Measurements from ENCODE around the gene SPTBN4.
"Not testable (repeated sequence)": the region's sequence is repeated elsewhere in the genome, so short reads cannot be mapped to it uniquely, and the experiment has no call there.

Gene SPTBN4

GRCh38 chr19:40466985-40467734 is at the start of gene SPTBN4:
TSS of gene SPTBN4 (plus strand) at chr19:40467001. CDS start at chr19:40472622, 5,621 bp downstream.
- no peak for DNase-seq
- in situ Hi-C loops (cut with MboI; ENCODE audit: low pct_unique_long_range_greater_than_20kb, low sequenced_read_pairs), result no loop called here

- no peak for DNase-seq
- in situ Hi-C loops (cut with MboI; ENCODE audit: low pct_unique_long_range_greater_than_20kb, low sequenced_read_pairs), result no loop called here
Observed at GRCh38 chr19:40417643-40417981, 49.2 kb upstream of the SPTBN4 start.

- DNase-seq, result no peak
Observed at GRCh38 chr19:40418040-40418439, 48.8 kb upstream of the SPTBN4 start.

GRCh38 chr19:40419066-40419612 is 47.7 kb upstream of the SPTBN4 start:
- DNase-seq, result no peak
- in situ Hi-C loops (cut with MboI; ENCODE audit: low pct_unique_long_range_greater_than_20kb, low sequenced_read_pairs), result no loop called here

More at GRCh38 chr19:40418040-40418439, 48.8 kb upstream of the SPTBN4 start:
- in situ Hi-C loops (cut with MboI; ENCODE audit: low pct_unique_long_range_greater_than_20kb, low sequenced_read_pairs), result no loop called here

GRCh38 chr19:40419780-40420179 is 47.0 kb upstream of the SPTBN4 start:
- in situ Hi-C loops (cut with MboI; ENCODE audit: low pct_unique_long_range_greater_than_20kb, low sequenced_read_pairs), result no loop called here
- no peak for DNase-seq

GRCh38 chr19:40420451-40420765 is 46.4 kb upstream of the SPTBN4 start:
- in situ Hi-C loops (cut with MboI; ENCODE audit: low pct_unique_long_range_greater_than_20kb, low sequenced_read_pairs), result no loop called here
- no peak for DNase-seq

GRCh38 chr19:40420766-40421765 is 45.7 kb upstream of the SPTBN4 start:
- peak; percentile 90 for DNase-seq
- in situ Hi-C loops (cut with MboI; ENCODE audit: low pct_unique_long_range_greater_than_20kb, low sequenced_read_pairs), result no loop called here

- DNase-seq, result no peak
- in situ Hi-C loops (cut with MboI; ENCODE audit: low pct_unique_long_range_greater_than_20kb, low sequenced_read_pairs), result no loop called here
Observed at GRCh38 chr19:40421993-40422747, 44.6 kb upstream of the SPTBN4 start.

- in situ Hi-C loops (cut with MboI; ENCODE audit: low pct_unique_long_range_greater_than_20kb, low sequenced_read_pairs), result no loop called here
- DNase-seq, result no peak
Observed at GRCh38 chr19:40422748-40423566, 43.8 kb upstream of the SPTBN4 start.

GRCh38 chr19:40423938-40424337 is 42.9 kb upstream of the SPTBN4 start:
- in situ Hi-C loops (cut with MboI; ENCODE audit: low pct_unique_long_range_greater_than_20kb, low sequenced_read_pairs), result no loop called here

GRCh38 chr19:40424637-40425449 is 42.0 kb upstream of the SPTBN4 start:
- DNase-seq, result no peak
- in situ Hi-C loops (cut with MboI; ENCODE audit: low pct_unique_long_range_greater_than_20kb, low sequenced_read_pairs), result no loop called here

More at GRCh38 chr19:40423938-40424337, 42.9 kb upstream of the SPTBN4 start:
- DNase-seq, result no peak

- in situ Hi-C loops (cut with MboI; ENCODE audit: low pct_unique_long_range_greater_than_20kb, low sequenced_read_pairs), result no loop called here
- peak; percentile 99 for DNase-seq
Observed at GRCh38 chr19:40425450-40426287, 41.1 kb upstream of the SPTBN4 start, which contains the start of gene SERTAD1. TSS of gene SERTAD1 (minus strand) at chr19:40425992. CDS start at chr19:40423546, 2,446 bp downstream.

GRCh38 chr19:40428197-40428596 is 38.6 kb upstream of the SPTBN4 start:
- DNase-seq; in situ Hi-C loops (cut with MboI; ENCODE audit: low pct_unique_long_range_greater_than_20kb, low sequenced_read_pairs): not testable (repeated sequence)

GRCh38 chr19:40430242-40430641 is 36.6 kb upstream of the SPTBN4 start:
- in situ Hi-C loops (cut with MboI; ENCODE audit: low pct_unique_long_range_greater_than_20kb, low sequenced_read_pairs); DNase-seq: not testable (repeated sequence)

- in situ Hi-C loops (cut with MboI; ENCODE audit: low pct_unique_long_range_greater_than_20kb, low sequenced_read_pairs), result no loop called here
- DNase-seq, result no peak
Observed at GRCh38 chr19:40431698-40432097, 35.1 kb upstream of the SPTBN4 start.

GRCh38 chr19:40432760-40433159 is 34.0 kb upstream of the SPTBN4 start:
- DNase-seq; in situ Hi-C loops (cut with MboI; ENCODE audit: low pct_unique_long_range_greater_than_20kb, low sequenced_read_pairs): not testable (repeated sequence)
